ENCODE data around the gene SLC25A47. TPM values are rescaled to one million over a fixed set of nuclear protein-coding genes. Genes with fewer than 3 reads are reported as not detected.

SLC25A47 gene
- total and polyA plus RNA-seq, 2 of the 4 experiments (the other 2 are of a cell fraction) = not detected

DNA sequence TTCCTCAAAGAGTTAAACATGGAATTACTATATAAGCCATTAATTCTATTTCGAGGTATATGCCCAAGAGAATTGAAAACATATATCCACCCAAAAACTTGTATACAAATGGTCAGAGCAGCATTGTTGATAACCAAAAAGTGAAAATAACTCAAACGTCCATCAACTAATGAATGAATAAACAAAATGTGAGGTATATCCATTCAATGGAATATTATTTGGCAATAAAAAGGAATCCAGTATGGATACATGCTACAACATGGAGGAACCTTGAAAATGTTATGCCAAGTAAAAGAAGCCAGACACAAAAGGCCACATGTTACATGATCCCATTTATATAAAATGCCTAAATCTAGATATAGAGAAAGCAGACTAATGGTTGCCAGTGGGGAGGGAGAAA lies 36.0 kb downstream of the SLC25A47 start:
- POLR2A ChIA-PET (ENCODE audit: unreplicated experiment) = no interaction called here
- ATAC-seq (ENCODE audit: low read depth) = no peak
- intact Hi-C loops (cut with micrococcal nuclease) = no loop called here

More for the DNA sequence above, 36.0 kb downstream of the SLC25A47 start:
- Histone ChIP-seq H3K4me1 (ENCODE audit: control insufficient read depth, insufficient read depth, low read length) (peaks cover 21% of the 10 kb centered on the region), H3K4ac (ENCODE audit: low read depth, low read length) (no peak overlapping the region), H2BK20ac (ENCODE audit: low read depth, low read length) (no peak overlapping the region), H3K27me3 (ENCODE audit: control insufficient read depth, insufficient read depth, low read length) (no peaks in the 10 kb centered on the region), H4K5ac (ENCODE audit: low read depth, low read length) (no peak overlapping the region), H2BK15ac (ENCODE audit: low read depth, low read length) (no peak overlapping the region), H3K14ac (replicated peaks; ENCODE audit: low read depth, low read length) (no peak overlapping the region), H3K9me1 (ENCODE audit: insufficient read depth, low read length) (peaks cover 16% of the 10 kb centered on the region), H4K91ac (ENCODE audit: insufficient read depth, low read depth, low read length) (no peak overlapping the region), H3K23ac (ENCODE audit: low read depth, low read length) (no peak overlapping the region), H2AK9ac (replicated peaks; ENCODE audit: low read depth, low read length, poor library complexity) (no peak overlapping the region), H3K27ac (ENCODE audit: insufficient read depth, low read length) (no peak overlapping the region), H3K9ac (ENCODE audit: low read depth, low read length) (no peak overlapping the region), H3K4me3 (ENCODE audit: insufficient read depth, low read depth, low read length) (no peak overlapping the region), H2AK5ac (ENCODE audit: low read depth, low read length) (no peak overlapping the region), H4K20me1 (ENCODE audit: insufficient read depth, low read length) (peaks cover 9% of the 10 kb centered on the region; the same call in 1 of the 2 replicates), H3K79me1 (ENCODE audit: low read depth in 1 of 2, low read length in 2 of 2) (peaks cover 11 to 55% of the 10 kb centered on the region in 2 experiments), H3K4me2 (ENCODE audit: low read depth, low read length) (no peak overlapping the region), H2BK120ac (ENCODE audit: low read depth, low read length) (no peak overlapping the region), H3K18ac (ENCODE audit: low read depth, low read length) (no peak overlapping the region), H2BK5ac (ENCODE audit: low read depth, low read length, poor library complexity, severe bottlenecking) (no peak overlapping the region), H3K9me3 (ENCODE audit: control insufficient read depth, insufficient read depth, low read length) (no peaks in the 10 kb centered on the region), H2AFZ (replicated peaks; ENCODE audit: low read length, poor library complexity) (no peak overlapping the region), H4K8ac (ENCODE audit: low read depth in 2 of 2, low read length in 2 of 2) (no peak overlapping the region), H3K36me3 (ENCODE audit: control insufficient read depth, insufficient read depth, low read length) (peaks cover 44% of the 10 kb centered on the region), H3K56ac (ENCODE audit: extremely low read depth, insufficient read depth, low read length) (no peak overlapping the region)
- no peak for DNase-seq
- dilution Hi-C loops (cut with HindIII; ENCODE audit: low sequenced_read_pairs, unreplicated experiment) (no loop called here), in situ Hi-C loops (cut with MboI; ENCODE audit: low sequenced_read_pairs) (no loop called here)
- CTCF ChIA-PET = no interaction called here
- BruUV-seq (replicated peaks) = no TSS peak
- no CpG with 5 or more reads among the region's 2 CpGs for WGBS, 2 experiments (ENCODE audit: extremely low coverage in 2 of 2, insufficient read length in 1 of 2)
- TF ChIP-seq RCOR1 (IDR thresholded peaks at IDR 0.05; ENCODE audit: insufficient replicate concordance, low read length) (no peak), SMC3 (IDR thresholded peaks at IDR 0.05; ENCODE audit: low read depth, low read length) (no peak), CHD1 (IDR thresholded peaks at IDR 0.05; ENCODE audit: low read depth, low read length) (no peak), RFX5 (IDR thresholded peaks at IDR 0.05; ENCODE audit: low read depth, low read length) (no peak), MXI1 (IDR thresholded peaks at IDR 0.05; ENCODE audit: borderline replicate concordance, low read depth, low read length) (no peak), BHLHE40 (IDR thresholded peaks at IDR 0.05; ENCODE audit: low read depth, low read length) (no peak), NFE2L2 (IDR thresholded peaks at IDR 0.05; ENCODE audit: low read depth, low read length) (no peak), RAD21 (IDR thresholded peaks at IDR 0.05; ENCODE audit: low read length) (no peak)
- TF ChIP-seq, protein P1, sequence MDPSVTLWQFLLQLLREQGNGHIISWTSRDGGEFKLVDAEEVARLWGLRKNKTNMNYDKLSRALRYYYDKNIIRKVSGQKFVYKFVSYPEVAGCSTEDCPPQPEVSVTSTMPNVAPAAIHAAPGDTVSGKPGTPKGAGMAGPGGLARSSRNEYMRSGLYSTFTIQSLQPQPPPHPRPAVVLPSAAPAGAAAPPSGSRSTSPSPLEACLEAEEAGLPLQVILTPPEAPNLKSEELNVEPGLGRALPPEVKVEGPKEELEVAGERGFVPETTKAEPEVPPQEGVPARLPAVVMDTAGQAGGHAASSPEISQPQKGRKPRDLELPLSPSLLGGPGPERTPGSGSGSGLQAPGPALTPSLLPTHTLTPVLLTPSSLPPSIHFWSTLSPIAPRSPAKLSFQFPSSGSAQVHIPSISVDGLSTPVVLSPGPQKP (IDR thresholded peaks at IDR 0.05; ENCODE audit: borderline replicate concordance, low read depth, low read length) = no peak
